GM19043 (cell line): ENCODE data around the gene DMPK.
"Not testable (repeated sequence)": the region's sequence is repeated elsewhere in the genome, so short reads cannot be mapped to it uniquely, and the experiment has no call there.

ENCODE experiments used
- ATAC-seq: cut with Tn5 transposase; IDR thresholded peaks from one replicate; pipeline ENCODE4 v1.9.1; 2021; ENCODE audit warnings: low read depth; ENCODE audit not compliant: unreplicated experiment

DMPK gene

GRCh38 chr19:45816236-45817009, 34.1 kb upstream of the DMPK start:
- no peak for ATAC-seq

GRCh38 chr19:45815481-45816216, 33.4 kb upstream of the DMPK start:
- no peak for ATAC-seq

- no peak for ATAC-seq
Measured at GRCh38 chr19:45814851-45815480, 32.7 kb upstream of the DMPK start, which contains the start of gene RSPH6A. Gene RSPH6A (minus strand): TSS chr19:45815308. CDS start chr19:45815176, 132 bp downstream.

- no peak for ATAC-seq
Measured at GRCh38 chr19:45814166-45814780, 32.0 kb upstream of the DMPK start.

GRCh38 chr19:45812297-45812696, 30.0 kb upstream of the DMPK start:
- ATAC-seq: no peak

GRCh38 chr19:45809643-45810159, 27.4 kb upstream of the DMPK start:
- ATAC-seq: no peak

- no peak for ATAC-seq
Measured at GRCh38 chr19:45805719-45806118, 23.4 kb upstream of the DMPK start.

- no peak for ATAC-seq
Measured at GRCh38 chr19:45804959-45805230, 22.6 kb upstream of the DMPK start.

GRCh38 chr19:45804140-45804958, 22.1 kb upstream of the DMPK start:
- no peak for ATAC-seq

GRCh38 chr19:45801603-45802175, 19.4 kb upstream of the DMPK start:
- no peak for ATAC-seq

- no peak for ATAC-seq
Measured at GRCh38 chr19:45800070-45800553, 17.8 kb upstream of the DMPK start.

- not testable (repeated sequence) for ATAC-seq
Measured at GRCh38 chr19:45799541-45799940, 17.3 kb upstream of the DMPK start.

- ATAC-seq: no peak
Measured at GRCh38 chr19:45798995-45799517, 16.8 kb upstream of the DMPK start.

- ATAC-seq: no peak
Measured at GRCh38 chr19:45794627-45795026, 12.3 kb upstream of the DMPK start.

GRCh38 chr19:45793876-45794275, 11.6 kb upstream of the DMPK start:
- ATAC-seq: no peak

- ATAC-seq: no peak
Measured at GRCh38 chr19:45793178-45793564, 10.9 kb upstream of the DMPK start.

GRCh38 chr19:45792470-45793177, 10.3 kb upstream of the DMPK start, which contains the start of gene DMWD:
Gene DMWD (minus strand): TSS chr19:45792845. CDS start chr19:45792756, 89 bp downstream.
- ATAC-seq: peak; percentile 80

GRCh38 chr19:45791744-45792469, 9.6 kb upstream of the DMPK start:
- ATAC-seq: no peak
